Fibroblast of lung (primary cell): ENCODE data around the gene CCDC127. TPM values are rescaled to one million over a fixed set of nuclear protein-coding genes. Genes with fewer than 3 reads are reported as not detected.

ENCODE experiments used
- DNase-seq, 2 donors: peaks; one replicate each; pipeline versions ENCODE4 v3.0.0 to v3.0.0-alpha.2; 2010; ENCODE audit warnings: low read depth in 2 of 2
- H2AFZ ChIP-seq: 2 replicates; pipeline ENCODE4 v1.5.1; 2012; ENCODE audit warnings: low read length, control low read depth, inconsistent platforms
- H3K27ac ChIP-seq: 2 replicates; pipeline ENCODE4 v1.5.1; 2011; ENCODE audit warnings: low read length, control low read depth; ENCODE audit not compliant: insufficient read depth
- H3K27me3 ChIP-seq: 2 replicates; pipeline ENCODE4 v1.5.1; 2011; ENCODE audit warnings: mild to moderate bottlenecking, low read length; ENCODE audit not compliant: control insufficient read depth, insufficient read depth
- H3K36me3 ChIP-seq: 2 replicates; pipeline ENCODE4 v1.5.1; 2011; ENCODE audit warnings: low read length; ENCODE audit not compliant: control insufficient read depth, insufficient read depth
- H3K4me1 ChIP-seq: 2 replicates; pipeline ENCODE4 v1.5.1; 2011; ENCODE audit warnings: low read length; ENCODE audit not compliant: control insufficient read depth, insufficient read depth; ENCODE audit errors: extremely low read depth
- H3K4me2 ChIP-seq: 2 replicates; pipeline ENCODE4 v1.5.1; 2011; ENCODE audit warnings: low read length, control low read depth; ENCODE audit not compliant: insufficient read depth; ENCODE audit errors: extremely low read depth
- H3K4me3 ChIP-seq, 4 experiments: fragments of 200-600 bp in 1 of 4; sonication (generic) in 1 of 4; replicated peaks in 1 of 4; 2 replicates each; pipeline ENCODE4 v1.5.1; 2011 to 2016; ENCODE audit warnings: low read length in 4 of 4, low read depth in 3 of 4, mild to moderate bottlenecking in 3 of 4, control low read depth in 2 of 4, inconsistent platforms in 1 of 4, mixed read lengths in 1 of 4; ENCODE audit not compliant: insufficient read depth in 1 of 4; ENCODE audit errors: control extremely low read depth in 1 of 4
- H3K79me2 ChIP-seq: 2 replicates; pipeline ENCODE4 v1.5.1; 2012; ENCODE audit warnings: mild to moderate bottlenecking, low read length, inconsistent platforms; ENCODE audit not compliant: control insufficient read depth, insufficient read depth
- H3K9ac ChIP-seq: 2 replicates; pipeline ENCODE4 v1.5.1; 2011; ENCODE audit warnings: mild to moderate bottlenecking, low read length, control low read depth; ENCODE audit not compliant: insufficient read depth
- H3K9me3 ChIP-seq: 2 replicates; pipeline ENCODE4 v1.5.1; 2012; ENCODE audit warnings: low read depth, low read length; ENCODE audit not compliant: control insufficient read depth, insufficient read depth
- H4K20me1 ChIP-seq: 2 replicates; pipeline ENCODE4 v1.5.1; 2011; ENCODE audit warnings: low read length; ENCODE audit not compliant: control insufficient read depth, insufficient read depth; ENCODE audit errors: extremely low read depth
- EZH2 ChIP-seq: IDR thresholded peaks from 2 replicates; pipeline ENCODE4 v1.5.1; 2012; ENCODE audit warnings: low read length, control low read depth, mild to moderate bottlenecking; ENCODE audit errors: missing control alignments
- polyA plus RNA-seq, 2 donors: library from polyadenylated mRNA; depleted of rRNA in 1 of 2; stranded (reverse) in 1 of 2; unstranded in 1 of 2; fragments of >200 nt; gene quantifications; 2 replicates each; pipeline ENCODE4 v1.2.1, GENCODE V29; 2011 to 2012; ENCODE audit warnings: missing spikeins in 1 of 2
- total RNA-seq: library from RNA; depleted of rRNA; stranded (reverse); fragments of >200 nt; gene quantifications from 2 replicates; pipeline ENCODE4 v1.2.1, GENCODE V29; 2014
- TF ChIP-seq, protein P1 (sequence below), 2 donors: IDR thresholded peaks in 1 of 2; conservative IDR thresholded peaks in 1 of 2; 1 replicate in 1 of 2; 2 replicates in 1 of 2; pipeline ENCODE4 v1.5.1; 2011 to 2012; ENCODE audit warnings: low read length in 2 of 2, control low read depth in 1 of 2, inconsistent platforms in 1 of 2, low read depth in 1 of 2, mild to moderate bottlenecking in 1 of 2

The CCDC127 gene
- total and polyA plus RNA-seq, 2 donors (not counting 1 experiment from before 2014, with no cell fraction given) = 4.8 to 5.6 TPM

DNA sequence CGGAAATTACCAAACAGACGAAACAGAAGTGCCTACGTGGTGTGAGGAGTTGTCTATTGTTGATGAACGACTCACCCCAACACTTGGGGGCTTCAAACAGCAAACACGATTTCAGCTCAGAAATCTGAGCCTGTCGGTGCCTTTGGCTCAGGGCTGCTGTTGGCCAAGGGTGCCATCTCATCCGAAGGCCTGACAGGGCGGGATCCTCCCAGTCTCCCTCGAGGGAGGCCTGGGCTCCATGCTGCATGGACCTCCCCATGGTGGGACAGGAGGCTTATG is 25.3 kb downstream of the CCDC127 start:
- H3K4me1 ChIP-seq = peaks cover 3% of the 10 kb centered on the region
- no peak overlapping the region for H3K4me2 ChIP-seq
- H3K27ac ChIP-seq = no peak overlapping the region
- no peaks in the 10 kb centered on the region for H4K20me1 ChIP-seq
- H3K79me2 ChIP-seq = no peaks in the 10 kb centered on the region
- no peak overlapping the region for H3K9ac ChIP-seq
- H3K4me3 ChIP-seq = no peak overlapping the region
- TF ChIP-seq, protein P1, sequence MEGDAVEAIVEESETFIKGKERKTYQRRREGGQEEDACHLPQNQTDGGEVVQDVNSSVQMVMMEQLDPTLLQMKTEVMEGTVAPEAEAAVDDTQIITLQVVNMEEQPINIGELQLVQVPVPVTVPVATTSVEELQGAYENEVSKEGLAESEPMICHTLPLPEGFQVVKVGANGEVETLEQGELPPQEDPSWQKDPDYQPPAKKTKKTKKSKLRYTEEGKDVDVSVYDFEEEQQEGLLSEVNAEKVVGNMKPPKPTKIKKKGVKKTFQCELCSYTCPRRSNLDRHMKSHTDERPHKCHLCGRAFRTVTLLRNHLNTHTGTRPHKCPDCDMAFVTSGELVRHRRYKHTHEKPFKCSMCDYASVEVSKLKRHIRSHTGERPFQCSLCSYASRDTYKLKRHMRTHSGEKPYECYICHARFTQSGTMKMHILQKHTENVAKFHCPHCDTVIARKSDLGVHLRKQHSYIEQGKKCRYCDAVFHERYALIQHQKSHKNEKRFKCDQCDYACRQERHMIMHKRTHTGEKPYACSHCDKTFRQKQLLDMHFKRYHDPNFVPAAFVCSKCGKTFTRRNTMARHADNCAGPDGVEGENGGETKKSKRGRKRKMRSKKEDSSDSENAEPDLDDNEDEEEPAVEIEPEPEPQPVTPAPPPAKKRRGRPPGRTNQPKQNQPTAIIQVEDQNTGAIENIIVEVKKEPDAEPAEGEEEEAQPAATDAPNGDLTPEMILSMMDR (conservative IDR thresholded peaks at IDR 0.05 in 1 of 2, IDR thresholded peaks at IDR 0.05 in 1 of 2; ENCODE audit: low read depth in 1 of 2, low read length in 2 of 2) = no peak
- TF ChIP-seq EZH2 = no peak
- H2AFZ ChIP-seq = no peak overlapping the region
- H3K27me3 ChIP-seq = peaks cover 4% of the 10 kb centered on the region
- H3K36me3 ChIP-seq = no peaks in the 10 kb centered on the region
- no peak for DNase-seq
- H3K9me3 ChIP-seq = no peaks in the 10 kb centered on the region

DNA sequence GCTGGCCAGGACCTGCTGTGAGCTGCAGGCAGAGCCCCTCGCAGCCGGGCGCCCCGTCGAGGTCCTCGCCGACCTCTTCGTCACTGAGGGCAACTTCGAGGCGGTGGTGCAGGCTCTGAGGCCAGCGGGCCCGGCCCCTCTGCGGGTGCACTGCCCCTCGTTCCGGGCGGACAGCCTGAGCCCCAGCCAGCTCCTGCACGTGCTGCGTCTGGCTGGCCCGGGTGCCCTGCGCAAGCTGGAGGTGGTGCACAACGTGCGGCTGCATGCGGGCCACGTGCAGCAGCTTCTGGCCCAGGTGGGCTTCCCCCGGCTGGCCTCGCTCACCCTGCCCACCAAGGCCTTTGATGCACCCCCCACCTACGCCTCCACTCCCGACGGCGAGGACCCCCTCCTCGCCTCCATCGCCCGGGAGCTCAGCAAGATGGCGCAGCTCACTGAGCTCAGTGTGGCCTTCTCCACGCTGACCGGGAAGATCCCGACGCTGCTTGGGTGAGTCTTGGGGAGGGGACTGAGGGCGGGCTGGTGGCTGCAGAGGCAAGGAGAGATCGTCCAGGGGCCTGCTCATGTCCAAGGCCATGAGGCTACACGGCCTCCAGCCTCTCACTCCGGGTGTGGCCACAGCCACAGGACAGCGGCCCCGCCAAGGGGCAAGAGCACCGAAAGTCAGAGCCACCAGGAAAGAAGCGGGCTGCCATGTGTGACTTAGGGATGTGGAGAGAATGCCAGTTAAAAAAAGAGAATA is 25.8 kb downstream of the CCDC127 start:
- H2AFZ ChIP-seq = no peak overlapping the region
- H3K9me3 ChIP-seq = no peaks in the 10 kb centered on the region
- H4K20me1 ChIP-seq = no peaks in the 10 kb centered on the region
- no peaks in the 10 kb centered on the region for H3K79me2 ChIP-seq
- peaks cover 4% of the 10 kb centered on the region for H3K27me3 ChIP-seq
- peaks cover 3% of the 10 kb centered on the region for H3K4me1 ChIP-seq
- H3K27ac ChIP-seq = no peak overlapping the region
- TF ChIP-seq, protein P1 (conservative IDR thresholded peaks at IDR 0.05 in 1 of 2, IDR thresholded peaks at IDR 0.05 in 1 of 2; ENCODE audit: low read depth in 1 of 2, low read length in 2 of 2) = no peak
- no peak for TF ChIP-seq EZH2
- H3K4me2 ChIP-seq = no peak overlapping the region
- no peak overlapping the region for H3K9ac ChIP-seq
- DNase-seq = no peak
- no peak overlapping the region for H3K4me3 ChIP-seq
- no peaks in the 10 kb centered on the region for H3K36me3 ChIP-seq

DNA sequence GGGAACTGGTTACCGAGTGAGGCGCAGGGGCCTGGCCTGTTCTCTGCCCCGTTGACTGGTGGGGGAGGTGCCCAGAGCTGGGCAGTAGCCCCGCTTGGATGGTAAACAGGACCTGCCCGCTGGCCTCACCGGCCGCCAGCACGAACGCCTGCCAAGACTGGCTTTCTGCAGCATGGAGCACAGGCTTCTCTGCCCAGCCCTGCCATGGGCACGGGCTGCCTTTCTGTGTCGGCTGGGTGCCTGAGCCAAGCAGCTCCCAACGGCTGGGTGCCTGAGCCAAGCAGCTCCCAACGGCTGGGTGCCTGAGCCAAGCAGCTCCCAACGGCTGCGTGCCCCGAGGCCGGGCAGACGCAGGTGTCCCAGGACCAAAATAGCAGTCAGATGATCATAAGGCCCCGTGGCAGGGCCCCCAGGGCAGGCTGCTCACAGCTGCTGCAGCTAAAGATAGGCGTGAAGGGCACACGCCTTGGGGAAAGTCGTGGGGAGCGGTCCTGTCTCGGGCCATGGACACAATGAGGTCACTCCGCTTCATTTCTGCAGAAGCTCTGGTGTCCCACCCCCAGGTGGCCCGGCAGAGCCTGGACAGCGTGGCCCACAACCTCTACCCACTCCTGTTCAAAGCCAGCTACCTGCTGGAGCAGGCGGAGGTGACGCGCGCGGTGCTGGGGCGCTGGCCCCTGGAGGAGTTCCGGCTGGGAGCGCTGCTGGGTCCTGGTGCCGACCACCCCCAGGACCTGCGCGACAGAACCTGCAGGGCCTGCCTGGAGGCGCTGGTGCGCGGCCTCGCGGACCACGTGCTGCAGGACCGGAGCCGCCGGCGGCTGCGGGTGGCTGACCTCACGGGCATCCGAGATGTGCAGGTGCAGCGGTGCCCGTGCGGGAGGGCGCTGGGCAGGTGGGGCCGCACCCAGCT is 26.7 kb downstream of the CCDC127 start, which contains the start of gene LRRC14B:
Gene LRRC14B (plus strand): TSS at position 460 of the 913 bp plus-strand sequence. CDS start 44 bp downstream, at position 504.
- no peak within 1 kb of the TSS for H3K4me3 ChIP-seq
- no peaks in the 10 kb centered on the region for H3K79me2 ChIP-seq
- no peak for DNase-seq
- H3K9me3 ChIP-seq = no peaks in the 10 kb centered on the region
- TF ChIP-seq, protein P1 (conservative IDR thresholded peaks at IDR 0.05 in 1 of 2, IDR thresholded peaks at IDR 0.05 in 1 of 2; ENCODE audit: low read depth in 1 of 2, low read length in 2 of 2) = no peak
- TF ChIP-seq EZH2 = no peak
- H2AFZ ChIP-seq = no peak within 1 kb of the TSS
- H3K4me1 ChIP-seq = peaks cover 3% of the 10 kb centered on the region
- no peaks in the 10 kb centered on the region for H4K20me1 ChIP-seq
- H3K4me2 ChIP-seq = no peak within 1 kb of the TSS
- H3K27me3 ChIP-seq = peaks cover 4% of the 10 kb centered on the region
- H3K36me3 ChIP-seq = no peaks in the 10 kb centered on the region
- H3K9ac ChIP-seq = no peak within 1 kb of the TSS
- no peak within 1 kb of the TSS for H3K27ac ChIP-seq
